ENCODE data around the gene CAMK1.

Gene CAMK1

GRCh38 chr3:9785602-9786001, 15.9 kb upstream of the CAMK1 start:
- Histone ChIP-seq H3K36me3 (ENCODE audit: insufficient read depth, insufficient read length, low read length) (peaks cover 81% of the 10 kb centered on the region), H3K9me3 (ENCODE audit: insufficient read depth, low read length) (no peaks in the 10 kb centered on the region), H3K4me1 (ENCODE audit: insufficient read depth, insufficient read length) (peaks cover 4% of the 10 kb centered on the region), H3K9ac (ENCODE audit: insufficient read length, low read depth) (no peak overlapping the region), H3K4me3 (ENCODE audit: insufficient read length, low read depth) (no peak overlapping the region), H3K27me3 (ENCODE audit: insufficient read depth, insufficient read length) (no peaks in the 10 kb centered on the region)
- TF ChIP-seq ZNF274 (IDR thresholded peaks at IDR 0.05; ENCODE audit: low read depth, low read length) (no peak), YY1 (IDR thresholded peaks at IDR 0.05; ENCODE audit: insufficient read depth, insufficient read length) (no peak), SUZ12 (IDR thresholded peaks at IDR 0.05; ENCODE audit: extremely low read depth, insufficient read depth, insufficient read length) (no peak)
- DNase-seq (ENCODE audit: low read depth, low spot score), result no peak

DNA sequence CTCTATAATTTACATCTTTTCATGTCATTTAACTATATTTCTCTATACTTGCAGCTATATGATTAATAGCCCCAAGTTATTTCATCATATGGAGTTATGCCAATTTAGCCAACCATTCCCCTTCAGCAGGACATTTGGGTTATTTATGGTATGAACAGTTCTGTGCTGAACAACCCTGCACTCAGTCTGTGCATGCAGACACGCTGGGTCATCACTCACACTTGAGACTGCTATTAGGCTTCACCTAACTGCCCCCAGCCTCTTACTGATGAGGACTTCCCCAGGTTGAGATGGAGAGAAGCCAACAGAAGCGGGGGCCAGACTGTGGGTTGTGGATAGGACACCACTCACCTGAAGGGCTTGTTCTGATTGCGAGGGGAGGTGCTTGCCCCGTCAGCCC, 15.2 kb upstream of the CAMK1 start:
- no peak for DNase-seq (ENCODE audit: low read depth, low spot score)
- peaks cover 81% of the 10 kb centered on the region for H3K36me3 ChIP-seq (ENCODE audit: insufficient read depth, insufficient read length, low read length)
- no peaks in the 10 kb centered on the region for H3K9me3 ChIP-seq (ENCODE audit: insufficient read depth, low read length)
- TF ChIP-seq ZNF274 (IDR thresholded peaks at IDR 0.05; ENCODE audit: low read depth, low read length) (no peak), YY1 (IDR thresholded peaks at IDR 0.05; ENCODE audit: insufficient read depth, insufficient read length) (no peak), SUZ12 (IDR thresholded peaks at IDR 0.05; ENCODE audit: extremely low read depth, insufficient read depth, insufficient read length) (no peak)
- H3K4me1 ChIP-seq (ENCODE audit: insufficient read depth, insufficient read length), result peaks cover 8% of the 10 kb centered on the region
- H3K4me3 ChIP-seq (ENCODE audit: insufficient read length, low read depth), result no peak overlapping the region
- H3K9ac ChIP-seq (ENCODE audit: insufficient read length, low read depth), result no peak overlapping the region
- H3K27me3 ChIP-seq (ENCODE audit: insufficient read depth, insufficient read length), result no peaks in the 10 kb centered on the region

DNA sequence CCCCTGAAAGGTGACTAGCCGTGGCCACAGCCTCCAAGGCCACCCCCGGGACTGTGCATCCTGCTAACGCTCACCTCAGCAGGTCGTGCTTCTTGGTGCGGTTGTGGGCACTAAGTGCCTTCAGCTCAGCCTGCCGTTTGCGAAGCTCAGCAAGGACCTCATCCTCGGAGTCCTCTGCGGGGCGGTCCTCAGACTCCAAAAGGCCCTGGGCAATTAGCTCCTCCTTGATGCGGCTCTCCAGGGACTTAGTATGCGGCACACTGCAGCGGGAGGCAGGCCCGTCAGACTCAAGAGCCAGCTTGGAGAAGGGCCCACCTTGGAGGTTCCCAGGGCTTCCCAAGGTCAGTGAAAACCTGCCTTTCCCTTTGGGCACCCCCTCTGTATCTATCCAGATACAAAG, 14.2 kb upstream of the CAMK1 start:
- Histone ChIP-seq H3K4me1 (ENCODE audit: insufficient read depth, insufficient read length) (peaks cover 9% of the 10 kb centered on the region), H3K4me3 (ENCODE audit: insufficient read length, low read depth) (no peak overlapping the region), H3K9me3 (ENCODE audit: insufficient read depth, low read length) (no peaks in the 10 kb centered on the region), H3K27me3 (ENCODE audit: insufficient read depth, insufficient read length) (no peaks in the 10 kb centered on the region), H3K9ac (ENCODE audit: insufficient read length, low read depth) (no peak overlapping the region), H3K36me3 (ENCODE audit: insufficient read depth, insufficient read length, low read length) (peaks cover 73% of the 10 kb centered on the region)
- TF ChIP-seq ZNF274 (IDR thresholded peaks at IDR 0.05; ENCODE audit: low read depth, low read length) (no peak), YY1 (IDR thresholded peaks at IDR 0.05; ENCODE audit: insufficient read depth, insufficient read length) (no peak), SUZ12 (IDR thresholded peaks at IDR 0.05; ENCODE audit: extremely low read depth, insufficient read depth, insufficient read length) (no peak)
- no peak for DNase-seq (ENCODE audit: low read depth, low spot score)

- no peak for DNase-seq (ENCODE audit: low read depth, low spot score)
- no peak overlapping the region for H3K4me3 ChIP-seq (ENCODE audit: insufficient read length, low read depth)
- TF ChIP-seq YY1 (IDR thresholded peaks at IDR 0.05; ENCODE audit: insufficient read depth, insufficient read length) (no peak), ZNF274 (IDR thresholded peaks at IDR 0.05; ENCODE audit: low read depth, low read length) (no peak), SUZ12 (IDR thresholded peaks at IDR 0.05; ENCODE audit: extremely low read depth, insufficient read depth, insufficient read length) (no peak)
- no peaks in the 10 kb centered on the region for H3K27me3 ChIP-seq (ENCODE audit: insufficient read depth, insufficient read length)
- H3K4me1 ChIP-seq (ENCODE audit: insufficient read depth, insufficient read length), result peaks cover 9% of the 10 kb centered on the region
- no peaks in the 10 kb centered on the region for H3K9me3 ChIP-seq (ENCODE audit: insufficient read depth, low read length)
- no peak overlapping the region for H3K9ac ChIP-seq (ENCODE audit: insufficient read length, low read depth)
- H3K36me3 ChIP-seq (ENCODE audit: insufficient read depth, insufficient read length, low read length), result peaks cover 70% of the 10 kb centered on the region
Observed at GRCh38 chr3:9782770-9783169, 13.0 kb upstream of the CAMK1 start.

GRCh38 chr3:9781978-9782603, 12.3 kb upstream of the CAMK1 start:
- Histone ChIP-seq H3K4me1 (ENCODE audit: insufficient read depth, insufficient read length) (peaks cover 9% of the 10 kb centered on the region), H3K9me3 (ENCODE audit: insufficient read depth, low read length) (no peaks in the 10 kb centered on the region), H3K4me3 (ENCODE audit: insufficient read length, low read depth) (no peak overlapping the region), H3K9ac (ENCODE audit: insufficient read length, low read depth) (no peak overlapping the region), H3K27me3 (ENCODE audit: insufficient read depth, insufficient read length) (no peaks in the 10 kb centered on the region), H3K36me3 (ENCODE audit: insufficient read depth, insufficient read length, low read length) (peaks cover 63% of the 10 kb centered on the region)
- TF ChIP-seq SUZ12 (IDR thresholded peaks at IDR 0.05; ENCODE audit: extremely low read depth, insufficient read depth, insufficient read length) (no peak), ZNF274 (IDR thresholded peaks at IDR 0.05; ENCODE audit: low read depth, low read length) (no peak), YY1 (IDR thresholded peaks at IDR 0.05; ENCODE audit: insufficient read depth, insufficient read length) (no peak)
- DNase-seq (ENCODE audit: low read depth, low spot score), result no peak

- no peak for TF ChIP-seq ZNF274 (IDR thresholded peaks at IDR 0.05; ENCODE audit: low read depth, low read length)
- TF ChIP-seq YY1 (IDR thresholded peaks at IDR 0.05; ENCODE audit: insufficient read depth, insufficient read length), result no peak
- no peak for TF ChIP-seq SUZ12 (IDR thresholded peaks at IDR 0.05; ENCODE audit: extremely low read depth, insufficient read depth, insufficient read length)
- H3K9ac ChIP-seq (ENCODE audit: insufficient read length, low read depth), result no peak overlapping the region
- no peaks in the 10 kb centered on the region for H3K9me3 ChIP-seq (ENCODE audit: insufficient read depth, low read length)
- DNase-seq (ENCODE audit: low read depth, low spot score), result no peak
- H3K27me3 ChIP-seq (ENCODE audit: insufficient read depth, insufficient read length), result no peaks in the 10 kb centered on the region
- peaks cover 9% of the 10 kb centered on the region for H3K4me1 ChIP-seq (ENCODE audit: insufficient read depth, insufficient read length)
- H3K4me3 ChIP-seq (ENCODE audit: insufficient read length, low read depth), result no peak overlapping the region
- peaks cover 58% of the 10 kb centered on the region for H3K36me3 ChIP-seq (ENCODE audit: insufficient read depth, insufficient read length, low read length)
Observed at GRCh38 chr3:9781551-9781950, 11.8 kb upstream of the CAMK1 start.

- no peaks in the 10 kb centered on the region for H3K27me3 ChIP-seq (ENCODE audit: insufficient read depth, insufficient read length)
- TF ChIP-seq YY1 (IDR thresholded peaks at IDR 0.05; ENCODE audit: insufficient read depth, insufficient read length) (no peak), ZNF274 (IDR thresholded peaks at IDR 0.05; ENCODE audit: low read depth, low read length) (no peak), SUZ12 (IDR thresholded peaks at IDR 0.05; ENCODE audit: extremely low read depth, insufficient read depth, insufficient read length) (no peak)
- DNase-seq (ENCODE audit: low read depth, low spot score), result no peak
- H3K9ac ChIP-seq (ENCODE audit: insufficient read length, low read depth), result no peak overlapping the region
- no peaks in the 10 kb centered on the region for H3K9me3 ChIP-seq (ENCODE audit: insufficient read depth, low read length)
- peaks cover 9% of the 10 kb centered on the region for H3K4me1 ChIP-seq (ENCODE audit: insufficient read depth, insufficient read length)
- H3K36me3 ChIP-seq (ENCODE audit: insufficient read depth, insufficient read length, low read length), result peaks cover 52% of the 10 kb centered on the region
- H3K4me3 ChIP-seq (ENCODE audit: insufficient read length, low read depth), result no peak overlapping the region
Observed at GRCh38 chr3:9780910-9781309, 11.2 kb upstream of the CAMK1 start.
